Mononuclear cell (primary cell): ENCODE results near the gene UGDH. TPM values are rescaled to one million over a fixed set of nuclear protein-coding genes. Genes with fewer than 3 reads are reported as not detected.

Source experiments
- H3K27me3 ChIP-seq: 2 replicates; pipeline ENCODE4 v1.6.0; 2011; ENCODE audit warnings: low read length, control low read depth; ENCODE audit not compliant: insufficient read depth
- H3K4me1 ChIP-seq: 2 replicates; pipeline ENCODE4 v1.5.1; 2011; ENCODE audit warnings: mild to moderate bottlenecking, low read length, control low read depth; ENCODE audit not compliant: insufficient read depth
- H3K4me3 ChIP-seq: 2 replicates; pipeline ENCODE4 v1.5.1; 2011; ENCODE audit warnings: mild to moderate bottlenecking, low read length, moderate library complexity
- H3K9me3 ChIP-seq: 2 replicates; pipeline ENCODE4 v1.5.1; 2011; ENCODE audit warnings: low read depth, mild to moderate bottlenecking, control low read depth, low read length
- total RNA-seq: library from RNA; depleted of rRNA; stranded (reverse); fragments of >200 nt; gene quantifications from one replicate; pipeline ENCODE4 v1.2.3, GENCODE V29; 2012

The UGDH gene
- total RNA-seq, 1 donor = 2.2 TPM

DNA sequence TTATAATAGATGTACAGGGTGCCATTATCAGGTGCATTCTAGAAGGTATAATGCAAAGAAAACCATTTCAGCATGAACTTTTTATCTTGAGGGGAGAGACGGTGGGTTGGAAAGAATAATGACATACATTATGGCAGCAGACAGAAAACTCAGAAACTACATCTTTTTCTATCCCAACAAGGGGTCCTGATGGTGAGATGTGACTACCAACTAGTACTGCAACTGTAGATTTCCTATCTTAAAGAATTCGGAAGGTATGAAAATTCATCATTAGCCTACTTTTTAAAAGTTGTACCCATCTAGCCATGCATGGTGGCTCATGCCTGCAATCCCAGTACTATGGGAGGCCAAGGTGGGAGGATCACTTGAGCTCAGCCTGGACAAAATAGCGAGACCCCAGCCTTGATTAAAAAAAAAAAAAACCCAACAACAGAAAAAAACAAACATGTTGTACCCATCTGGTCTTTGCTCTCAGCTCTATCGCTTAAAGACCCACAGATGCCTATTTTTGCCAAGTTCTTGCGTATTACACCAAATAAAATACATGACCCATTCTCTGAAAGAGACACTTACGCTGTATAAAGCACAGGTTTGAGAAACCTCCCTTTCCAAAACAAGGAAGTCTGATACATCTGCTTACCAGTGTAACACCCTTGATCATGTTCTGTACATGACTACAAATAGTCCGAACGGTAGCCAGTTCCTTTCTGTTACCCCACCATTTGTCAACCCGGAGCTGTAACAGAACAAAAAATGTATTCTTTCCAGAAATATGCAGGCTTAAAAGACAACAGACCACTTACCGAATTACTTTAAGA, 70.1 kb downstream of the UGDH start:
- peak overlapping the region; percentile 83 for H3K4me3 ChIP-seq
- no peaks in the 10 kb centered on the region for H3K27me3 ChIP-seq
- peaks cover 26% of the 10 kb centered on the region for H3K4me1 ChIP-seq
- no peaks in the 10 kb centered on the region for H3K9me3 ChIP-seq

DNA sequence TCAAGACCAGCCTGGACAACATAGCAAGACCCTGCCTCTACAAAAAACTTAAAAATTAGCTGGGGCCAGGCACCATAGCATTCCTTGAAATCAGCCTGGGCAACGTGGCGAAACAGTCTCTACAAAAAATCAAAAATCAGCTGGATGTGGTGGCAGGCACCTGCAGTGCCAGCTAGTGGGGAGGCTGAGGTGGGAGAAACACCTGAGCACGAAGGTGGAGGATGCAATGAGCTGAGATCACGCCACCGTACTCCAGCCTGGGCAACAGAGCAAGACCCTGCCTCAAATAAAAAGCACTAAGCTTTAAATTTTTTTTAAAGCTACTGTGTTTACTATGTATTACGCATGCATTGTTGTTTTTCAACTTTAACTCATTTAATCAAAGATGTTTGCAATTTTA, 71.8 kb downstream of the UGDH start:
- Histone ChIP-seq H3K4me1 (peaks cover 26% of the 10 kb centered on the region), H3K4me3 (no peak overlapping the region), H3K27me3 (no peaks in the 10 kb centered on the region), H3K9me3 (no peaks in the 10 kb centered on the region)

- no peak overlapping the region for H3K4me3 ChIP-seq
- H3K9me3 ChIP-seq = no peaks in the 10 kb centered on the region
- H3K27me3 ChIP-seq = no peaks in the 10 kb centered on the region
- peaks cover 18% of the 10 kb centered on the region for H3K4me1 ChIP-seq
Measured at GRCh38 chr4:39453738-39454137, 73.5 kb downstream of the UGDH start.

DNA sequence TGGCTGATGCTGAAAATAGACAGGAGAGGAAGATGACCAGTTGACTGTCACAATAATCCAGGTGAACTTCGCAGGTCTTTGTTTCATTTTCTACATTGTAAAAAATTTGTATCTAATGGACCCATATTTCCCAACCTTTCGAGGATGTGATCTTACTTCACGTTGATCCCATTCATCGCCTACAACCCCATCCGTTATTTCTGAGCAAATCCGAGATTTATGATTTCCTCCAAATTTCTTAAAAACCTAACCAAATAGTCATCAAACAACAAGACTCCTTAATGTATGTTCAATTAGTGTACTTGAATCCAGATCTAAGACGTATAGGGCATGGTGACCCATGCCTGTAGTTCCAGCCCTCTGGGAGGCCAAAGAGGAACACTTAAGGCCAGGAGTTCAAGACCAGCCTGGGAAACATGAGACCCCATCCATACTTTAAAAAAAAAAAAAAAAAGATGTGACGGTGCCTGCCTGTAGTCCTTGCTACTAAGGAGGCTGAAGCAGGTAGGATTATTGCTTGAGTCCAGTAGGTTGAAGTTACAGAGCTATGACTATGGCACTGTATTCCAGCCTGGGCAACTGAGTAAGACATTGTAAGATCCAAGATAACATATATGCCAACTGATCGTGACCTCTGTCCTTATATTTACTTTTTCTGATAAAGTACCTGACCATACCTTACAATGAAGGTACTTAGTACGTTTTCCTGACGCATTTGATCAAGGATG, 74.2 kb downstream of the UGDH start:
- H3K27me3 ChIP-seq = no peaks in the 10 kb centered on the region
- H3K9me3 ChIP-seq = no peaks in the 10 kb centered on the region
- no peak overlapping the region for H3K4me3 ChIP-seq
- H3K4me1 ChIP-seq = peaks cover 15% of the 10 kb centered on the region

GRCh38 chr4:39452153-39452859, 74.9 kb downstream of the UGDH start:
- Histone ChIP-seq H3K4me3 (no peak overlapping the region), H3K27me3 (no peaks in the 10 kb centered on the region), H3K9me3 (no peaks in the 10 kb centered on the region), H3K4me1 (peaks cover 13% of the 10 kb centered on the region)

DNA sequence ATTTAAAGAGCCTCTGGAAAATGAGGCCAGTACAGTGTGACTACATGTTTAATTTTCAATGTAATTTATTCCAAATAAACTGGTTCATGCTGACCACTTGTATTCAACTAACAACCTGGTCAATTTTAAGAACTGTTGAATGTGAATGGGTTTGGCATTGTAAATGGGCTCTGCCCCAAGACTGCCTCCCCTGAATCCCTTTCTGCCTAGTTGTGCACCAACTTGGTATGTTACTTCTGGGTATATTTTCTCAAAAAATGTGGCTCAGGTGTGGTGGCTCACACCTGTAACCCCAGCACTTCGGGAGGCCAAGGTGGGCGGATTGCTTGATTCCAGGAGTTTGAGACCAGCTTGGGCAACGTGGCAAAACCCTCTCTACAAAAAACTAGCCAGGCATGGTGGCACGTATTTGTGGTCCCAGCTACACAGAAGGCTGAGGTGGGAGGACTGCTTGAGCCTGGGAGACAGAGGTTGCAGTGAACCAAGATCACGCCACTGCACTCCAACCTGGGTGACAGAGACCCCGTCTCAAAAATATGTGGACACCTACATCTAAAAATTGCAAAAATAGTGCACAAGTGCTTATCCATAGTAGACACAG, 75.7 kb downstream of the UGDH start:
- Histone ChIP-seq H3K27me3 (no peaks in the 10 kb centered on the region), H3K9me3 (no peaks in the 10 kb centered on the region), H3K4me3 (no peak overlapping the region), H3K4me1 (peaks cover 13% of the 10 kb centered on the region)

- Histone ChIP-seq H3K27me3 (no peaks in the 10 kb centered on the region), H3K4me3 (no peak overlapping the region), H3K9me3 (no peaks in the 10 kb centered on the region), H3K4me1 (peaks cover 14% of the 10 kb centered on the region)
Measured at GRCh38 chr4:39450618-39451017, 76.6 kb downstream of the UGDH start.

Other genes starting within 250 kb of the UGDH start
- 71.2 TPM for gene RFC1, start 161.1 kb downstream of the UGDH start, total RNA-seq
- under 0.01 TPM for gene KLB, start 120.5 kb downstream of the UGDH start, total RNA-seq
- 4,269 TPM for gene RPL9, start 68.5 kb downstream of the UGDH start, total RNA-seq
- 8.5 TPM for gene LIAS, start 68.4 kb downstream of the UGDH start, total RNA-seq
- 6.4 TPM for gene SMIM14, start 111.4 kb upstream of the UGDH start, total RNA-seq
- gene UBE2K, start 170.7 kb upstream of the UGDH start, total RNA-seq = 17.1 TPM